ENCODE measurements around the gene USP12.

Gene USP12

DNA sequence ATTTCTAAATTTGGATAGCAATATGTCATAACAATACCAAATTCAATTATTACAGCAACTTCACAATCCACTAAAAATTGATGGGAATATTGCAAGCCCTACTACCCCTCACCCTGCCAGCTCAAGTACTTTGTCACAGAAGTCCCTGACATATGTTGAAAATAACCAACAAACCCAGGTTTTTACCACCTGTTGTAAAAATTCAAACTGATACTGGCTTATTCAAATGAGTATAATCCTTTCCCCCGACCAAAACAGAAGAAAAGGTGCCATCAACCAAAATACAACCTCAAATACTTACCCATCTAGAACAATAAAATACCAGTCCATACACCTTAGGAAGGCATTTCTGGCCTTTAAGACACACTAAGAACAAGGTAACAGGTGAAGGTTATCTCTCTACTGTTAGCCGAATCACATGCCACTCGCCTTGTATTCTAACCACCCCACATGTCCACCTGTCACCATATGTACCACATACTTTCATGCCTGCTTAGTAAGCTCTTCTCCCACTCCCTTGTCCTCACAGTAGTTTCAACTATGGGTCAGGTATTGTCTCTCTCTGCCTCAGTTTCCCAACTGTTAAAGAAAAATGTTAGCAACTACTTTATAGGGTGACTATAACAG, 53.1 kb downstream of the USP12 start:
- Histone ChIP-seq H3K36me3 (ENCODE audit: insufficient read depth, low read length) (peaks cover 36% of the 10 kb centered on the region), H4K20me1 (ENCODE audit: insufficient read depth, low read length, poor library complexity, severe bottlenecking) (peaks cover 70% of the 10 kb centered on the region), H3K4me1 (ENCODE audit: insufficient read depth, low read length, poor library complexity, severe bottlenecking) (peaks cover 9% of the 10 kb centered on the region), H3K79me2 (ENCODE audit: insufficient read depth, low read length) (peaks cover 96% of the 10 kb centered on the region), H3K9me3 (ENCODE audit: insufficient read depth, low read depth, low read length) (peaks cover 10% of the 10 kb centered on the region; the same call in 1 of the 2 replicates), H3K27me3 (ENCODE audit: insufficient read depth, low read length, poor library complexity, severe bottlenecking) (no peaks in the 10 kb centered on the region), H3K4me3 (ENCODE audit: low read length, poor library complexity, severe bottlenecking) (no peak overlapping the region), H2AFZ (ENCODE audit: low read length) (no peak overlapping the region), H3F3A (ENCODE audit: low read depth) (no peaks in the 10 kb centered on the region), H3K4me2 (ENCODE audit: low read depth, low read length, poor library complexity, severe bottlenecking) (no peak overlapping the region), H3K9ac (ENCODE audit: low read depth, low read length, poor library complexity, severe bottlenecking) (no peak overlapping the region), H3K9me2 (replicated peaks; ENCODE audit: low read depth, low read length) (no peaks in the 10 kb centered on the region)
- TF ChIP-seq, protein P1, sequence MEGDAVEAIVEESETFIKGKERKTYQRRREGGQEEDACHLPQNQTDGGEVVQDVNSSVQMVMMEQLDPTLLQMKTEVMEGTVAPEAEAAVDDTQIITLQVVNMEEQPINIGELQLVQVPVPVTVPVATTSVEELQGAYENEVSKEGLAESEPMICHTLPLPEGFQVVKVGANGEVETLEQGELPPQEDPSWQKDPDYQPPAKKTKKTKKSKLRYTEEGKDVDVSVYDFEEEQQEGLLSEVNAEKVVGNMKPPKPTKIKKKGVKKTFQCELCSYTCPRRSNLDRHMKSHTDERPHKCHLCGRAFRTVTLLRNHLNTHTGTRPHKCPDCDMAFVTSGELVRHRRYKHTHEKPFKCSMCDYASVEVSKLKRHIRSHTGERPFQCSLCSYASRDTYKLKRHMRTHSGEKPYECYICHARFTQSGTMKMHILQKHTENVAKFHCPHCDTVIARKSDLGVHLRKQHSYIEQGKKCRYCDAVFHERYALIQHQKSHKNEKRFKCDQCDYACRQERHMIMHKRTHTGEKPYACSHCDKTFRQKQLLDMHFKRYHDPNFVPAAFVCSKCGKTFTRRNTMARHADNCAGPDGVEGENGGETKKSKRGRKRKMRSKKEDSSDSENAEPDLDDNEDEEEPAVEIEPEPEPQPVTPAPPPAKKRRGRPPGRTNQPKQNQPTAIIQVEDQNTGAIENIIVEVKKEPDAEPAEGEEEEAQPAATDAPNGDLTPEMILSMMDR (conservative IDR thresholded peaks at IDR 0.05; ENCODE audit: low read length): no peak
- no peak for TF ChIP-seq EZH2phosphoT487 (IDR thresholded peaks at IDR 0.05; ENCODE audit: borderline replicate concordance)

DNA sequence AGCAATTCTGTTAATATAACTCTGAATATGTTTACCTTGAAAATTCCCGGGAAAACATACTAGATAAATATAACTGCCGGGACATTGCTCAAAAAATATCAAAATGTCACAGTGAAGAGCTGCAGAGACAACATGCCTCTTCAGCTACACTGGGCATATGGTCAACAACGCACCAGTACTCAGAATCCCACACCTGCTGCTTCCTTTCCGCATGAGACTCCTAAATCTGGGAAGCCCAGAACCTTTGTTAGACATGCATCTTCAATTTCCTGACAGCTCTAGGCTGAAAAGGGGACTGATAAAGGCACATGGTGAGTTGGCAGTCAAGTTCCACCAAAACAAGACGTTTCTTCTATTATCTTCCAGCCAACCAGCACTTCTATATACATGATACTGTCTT, 53.7 kb downstream of the USP12 start:
- Histone ChIP-seq H3F3A (ENCODE audit: low read depth) (no peaks in the 10 kb centered on the region), H3K4me2 (ENCODE audit: low read depth, low read length, poor library complexity, severe bottlenecking) (no peak overlapping the region), H2AFZ (ENCODE audit: low read length) (no peak overlapping the region), H3K4me3 (ENCODE audit: low read length, poor library complexity, severe bottlenecking) (no peak overlapping the region), H3K9me2 (replicated peaks; ENCODE audit: low read depth, low read length) (no peaks in the 10 kb centered on the region), H3K9ac (ENCODE audit: low read depth, low read length, poor library complexity, severe bottlenecking) (no peak overlapping the region), H3K79me2 (ENCODE audit: insufficient read depth, low read length) (peaks cover 96% of the 10 kb centered on the region), H3K9me3 (ENCODE audit: insufficient read depth, low read depth, low read length) (peaks cover 5% of the 10 kb centered on the region; the same call in 1 of the 2 replicates), H3K4me1 (ENCODE audit: insufficient read depth, low read length, poor library complexity, severe bottlenecking) (peaks cover 9% of the 10 kb centered on the region), H3K27me3 (ENCODE audit: insufficient read depth, low read length, poor library complexity, severe bottlenecking) (no peaks in the 10 kb centered on the region), H3K36me3 (ENCODE audit: insufficient read depth, low read length) (peaks cover 36% of the 10 kb centered on the region), H4K20me1 (ENCODE audit: insufficient read depth, low read length, poor library complexity, severe bottlenecking) (peaks cover 74% of the 10 kb centered on the region)
- TF ChIP-seq, protein P1 (conservative IDR thresholded peaks at IDR 0.05; ENCODE audit: low read length): no peak
- TF ChIP-seq EZH2phosphoT487 (IDR thresholded peaks at IDR 0.05; ENCODE audit: borderline replicate concordance): no peak

- TF ChIP-seq, protein P1 (conservative IDR thresholded peaks at IDR 0.05; ENCODE audit: low read length): no peak
- no peak for TF ChIP-seq EZH2phosphoT487 (IDR thresholded peaks at IDR 0.05; ENCODE audit: borderline replicate concordance)
- no peaks in the 10 kb centered on the region for H3F3A ChIP-seq (ENCODE audit: low read depth)
- peaks cover 93% of the 10 kb centered on the region for H3K79me2 ChIP-seq (ENCODE audit: insufficient read depth, low read length)
- peaks cover 72% of the 10 kb centered on the region for H4K20me1 ChIP-seq (ENCODE audit: insufficient read depth, low read length, poor library complexity, severe bottlenecking)
- H3K4me1 ChIP-seq (ENCODE audit: insufficient read depth, low read length, poor library complexity, severe bottlenecking): peaks cover 9% of the 10 kb centered on the region
- H3K4me2 ChIP-seq (ENCODE audit: low read depth, low read length, poor library complexity, severe bottlenecking): no peak overlapping the region
- no peak overlapping the region for H3K9ac ChIP-seq (ENCODE audit: low read depth, low read length, poor library complexity, severe bottlenecking)
- H3K4me3 ChIP-seq (ENCODE audit: low read length, poor library complexity, severe bottlenecking): no peak overlapping the region
- H2AFZ ChIP-seq (ENCODE audit: low read length): no peak overlapping the region
- peaks cover under 1% of the 10 kb centered on the region; the same call in 1 of the 2 replicates for H3K9me3 ChIP-seq (ENCODE audit: insufficient read depth, low read depth, low read length)
- peaks cover 38% of the 10 kb centered on the region for H3K36me3 ChIP-seq (ENCODE audit: insufficient read depth, low read length)
- no peaks in the 10 kb centered on the region for H3K9me2 ChIP-seq (replicated peaks; ENCODE audit: low read depth, low read length)
- no peaks in the 10 kb centered on the region for H3K27me3 ChIP-seq (ENCODE audit: insufficient read depth, low read length, poor library complexity, severe bottlenecking)
These were observed 54.5 kb downstream of the USP12 start for GRCh38 chr13:27117158-27117557.

All from Loucy (cell line).